Neural cell (in vitro differentiated cells): ENCODE measurements around the gene TAF1L. TPM values are rescaled to one million over a fixed set of nuclear protein-coding genes. Genes with fewer than 3 reads are reported as not detected.

Source experiments
- H2AFZ ChIP-seq: fragments of 200-600, 300-800 bp; sonication (generic), shearing (Covaris generic); 2 replicates; pipeline ENCODE4 v1.6.0; 2014; ENCODE audit warnings: low read depth, mild to moderate bottlenecking, antibody characterized with exemption, low read length, moderate library complexity
- H3F3A ChIP-seq: fragments of 200-600 bp; shearing (Covaris generic); 2 replicates; pipeline ENCODE4 v1.6.1; 2016; ENCODE audit warnings: mild to moderate bottlenecking, moderate library complexity, mixed read lengths, antibody characterized with exemption, low read length; ENCODE audit not compliant: insufficient read depth, poor library complexity, severe bottlenecking
- H3K27ac ChIP-seq: fragments of 200-600, 300-800 bp; sonication (generic), shearing (Covaris generic); 2 replicates; pipeline ENCODE4 v1.5.1; 2014; ENCODE audit warnings: mild to moderate bottlenecking, low read length, moderate library complexity
- H3K27me3 ChIP-seq: fragments of 300-800, 200-600 bp; sonication (generic), shearing (Covaris generic); 2 replicates; pipeline ENCODE4 v1.6.0; 2014; ENCODE audit warnings: mild to moderate bottlenecking, low read depth, low read length, moderate library complexity; ENCODE audit not compliant: insufficient read depth
- H3K36me3 ChIP-seq: fragments of 300-800, 200-600 bp; sonication (generic), shearing (Covaris generic); 2 replicates; pipeline ENCODE4 v1.5.1; 2014; ENCODE audit warnings: mild to moderate bottlenecking, antibody characterized with exemption, low read length, moderate library complexity; ENCODE audit not compliant: insufficient read depth
- H3K4me2 ChIP-seq: fragments of 300-800, 200-600 bp; sonication (generic), shearing (Covaris generic); 2 replicates; pipeline ENCODE4 v1.6.0; 2014; ENCODE audit warnings: mild to moderate bottlenecking, low read length
- H3K4me3 ChIP-seq: fragments of 300-800, 200-600 bp; sonication (generic), shearing (Covaris generic); 2 replicates; pipeline ENCODE4 v1.5.1; 2014; ENCODE audit warnings: mild to moderate bottlenecking, low read length, moderate library complexity
- H3K79me2 ChIP-seq: fragments of 200-600 bp; shearing (Covaris generic); replicated peaks from 2 replicates; pipeline ENCODE4 v1.6.0; 2014; ENCODE audit warnings: mild to moderate bottlenecking, low read length, moderate library complexity; ENCODE audit not compliant: insufficient read depth
- H3K9ac ChIP-seq: fragments of 300-800, 200-600 bp; sonication (generic), shearing (Covaris generic); 2 replicates; pipeline ENCODE4 v1.6.1; 2016; ENCODE audit warnings: mild to moderate bottlenecking, low read length, mixed read lengths
- H3K9me2 ChIP-seq: fragments of 200-600 bp; shearing (Covaris generic); 2 replicates; pipeline ENCODE4 v1.6.1; 2016; ENCODE audit warnings: mild to moderate bottlenecking, low read length, mixed read lengths; ENCODE audit not compliant: insufficient read depth
- H3K9me3 ChIP-seq: fragments of 200-600, 300-800 bp; sonication (generic), shearing (Covaris generic); 2 replicates; pipeline ENCODE4 v1.6.1; 2016; ENCODE audit warnings: mild to moderate bottlenecking, mixed run types, low read length, moderate library complexity, mixed read lengths
- H4K20me1 ChIP-seq: fragments of 200-600 bp; shearing (Covaris generic); 2 replicates; pipeline ENCODE4 v1.6.1; 2016; ENCODE audit warnings: mild to moderate bottlenecking, mixed run types; ENCODE audit not compliant: insufficient read depth
- CTCF ChIP-seq: fragments of 450-650 bp; IDR thresholded peaks from 2 replicates; pipeline ENCODE4 v1.5.1; 2014; ENCODE audit warnings: antibody characterized with exemption, mild to moderate bottlenecking, moderate library complexity; ENCODE audit not compliant: poor library complexity, severe bottlenecking
- EP300 ChIP-seq: fragments of 450-650 bp; conservative IDR thresholded peaks from 2 replicates; pipeline ENCODE4 v1.6.1; 2014; ENCODE audit warnings: antibody characterized with exemption, mild to moderate bottlenecking, moderate library complexity; ENCODE audit not compliant: poor library complexity, severe bottlenecking
- EZH2 ChIP-seq: fragments of 200-600, 300-800 bp; shearing (Covaris generic), sonication (generic); IDR thresholded peaks from 2 replicates; pipeline ENCODE4 v1.6.1; 2014; ENCODE audit warnings: antibody characterized with exemption, low read length, borderline replicate concordance, mild to moderate bottlenecking; ENCODE audit not compliant: insufficient read depth, poor library complexity, severe bottlenecking
- MXI1 ChIP-seq: fragments of 450-650 bp; conservative IDR thresholded peaks from 2 replicates; pipeline ENCODE4 v1.6.1; 2014; ENCODE audit warnings: antibody characterized with exemption, mild to moderate bottlenecking; ENCODE audit not compliant: poor library complexity, severe bottlenecking
- POLR2AphosphoS5 ChIP-seq: IDR thresholded peaks from 2 replicates; pipeline ENCODE4 v1.6.1; 2012
- RAD21 ChIP-seq: fragments of 450-650 bp; conservative IDR thresholded peaks from 2 replicates; pipeline ENCODE4 v1.6.1; 2014; ENCODE audit warnings: antibody characterized with exemption, mild to moderate bottlenecking, moderate library complexity
- REST ChIP-seq: IDR thresholded peaks from 2 replicates; pipeline ENCODE4 v1.6.1; 2012; ENCODE audit warnings: borderline replicate concordance
- SMC3 ChIP-seq: fragments of 450-650 bp; conservative IDR thresholded peaks from 2 replicates; pipeline ENCODE4 v1.6.1; 2014; ENCODE audit warnings: antibody characterized with exemption, mild to moderate bottlenecking, moderate library complexity; ENCODE audit not compliant: poor library complexity
- TAF1 ChIP-seq: IDR thresholded peaks from 2 replicates; pipeline ENCODE4 v1.6.1; 2012; ENCODE audit warnings: low read depth
- polyA plus RNA-seq: library from polyadenylated mRNA; depleted of rRNA; stranded (reverse); fragments of >200 nt; gene quantifications from 2 replicates; pipeline ENCODE4 v1.2.3, GENCODE V29; 2014

The TAF1L gene
- polyA plus RNA-seq, 1 donor from 2014 or later: not detected

DNA sequence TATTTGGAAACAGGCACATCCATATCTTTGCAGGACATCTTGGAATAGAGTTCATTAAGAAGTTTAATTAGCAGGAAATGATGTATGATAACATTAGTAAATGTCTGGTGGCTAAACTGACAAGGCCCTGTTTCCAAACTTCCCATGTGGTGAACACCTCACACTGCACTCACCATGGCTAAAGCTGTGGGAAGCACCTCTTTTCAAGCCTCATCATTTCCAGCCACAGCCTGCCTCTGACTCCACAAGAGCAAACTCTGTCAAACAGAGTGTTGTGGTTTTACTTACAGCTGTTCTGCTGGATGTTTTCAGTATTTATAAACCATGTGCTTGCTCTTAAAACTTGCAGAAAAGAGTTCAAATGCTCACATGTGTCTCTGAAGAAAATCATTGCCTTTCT is 47.6 kb downstream of the TAF1L start:
- no peaks in the 10 kb centered on the region for H4K20me1 ChIP-seq
- H3K36me3 ChIP-seq: no peaks in the 10 kb centered on the region
- H3K79me2 ChIP-seq: no peaks in the 10 kb centered on the region
- no peak overlapping the region for H3K27ac ChIP-seq
- no peak overlapping the region for H2AFZ ChIP-seq
- peaks cover 3% of the 10 kb centered on the region for H3K27me3 ChIP-seq
- H3K9me3 ChIP-seq: no peaks in the 10 kb centered on the region
- no peak overlapping the region for H3K9ac ChIP-seq
- H3K9me2 ChIP-seq: no peaks in the 10 kb centered on the region
- no peak overlapping the region for H3K4me2 ChIP-seq
- no peak overlapping the region for H3K4me3 ChIP-seq
- no peak for TF ChIP-seq SMC3
- no peak for TF ChIP-seq CTCF
- TF ChIP-seq EP300: no peak
- no peak for TF ChIP-seq REST
- TF ChIP-seq MXI1: no peak
- no peak for TF ChIP-seq POLR2AphosphoS5
- no peak for TF ChIP-seq TAF1
- TF ChIP-seq RAD21: no peak
- no peak for TF ChIP-seq EZH2
- H3F3A ChIP-seq: no peaks in the 10 kb centered on the region

DNA sequence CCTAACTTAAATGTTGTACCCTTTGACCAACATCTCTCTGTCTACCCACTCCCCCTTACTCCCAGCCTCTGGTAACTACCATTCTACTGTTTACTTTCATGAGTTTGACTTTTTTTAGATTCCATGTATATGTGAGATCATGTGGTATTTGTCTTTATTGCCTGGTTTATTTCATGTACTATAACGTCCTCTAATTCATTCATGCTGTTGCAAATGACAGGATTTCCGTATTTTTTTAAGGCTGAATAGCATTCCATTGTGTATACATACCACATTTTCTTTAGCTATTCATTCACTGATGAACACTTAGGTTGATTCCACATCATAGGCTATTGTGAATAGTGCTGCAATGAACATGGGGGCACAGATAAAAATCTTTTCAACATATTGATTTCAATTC is 50.7 kb downstream of the TAF1L start:
- Histone ChIP-seq H3K79me2 (no peaks in the 10 kb centered on the region), H3F3A (no peaks in the 10 kb centered on the region), H3K9me2 (no peaks in the 10 kb centered on the region), H3K36me3 (no peaks in the 10 kb centered on the region), H3K27ac (no peak overlapping the region), H3K4me3 (no peak overlapping the region), H3K4me2 (no peak overlapping the region), H3K27me3 (no peaks in the 10 kb centered on the region), H4K20me1 (no peaks in the 10 kb centered on the region), H2AFZ (no peak overlapping the region), H3K9ac (no peak overlapping the region), H3K9me3 (no peaks in the 10 kb centered on the region)
- TF ChIP-seq MXI1: no peak
- TF ChIP-seq REST: no peak
- no peak for TF ChIP-seq CTCF
- TF ChIP-seq EZH2: no peak
- TF ChIP-seq RAD21: no peak
- TF ChIP-seq EP300: no peak
